Panc1 (cell line): ENCODE data around the gene GALNT9. TPM values are rescaled to one million over a fixed set of nuclear protein-coding genes. Genes with fewer than 3 reads are reported as not detected.

Source experiments
- ATAC-seq: fragments of 200-7000 bp; cut with Tn5 transposase; 2 replicates; pipeline ENCODE4 v1.9.1; 2020; ENCODE audit warnings: mild to moderate bottlenecking, moderate library complexity
- BruUV-seq: library from RNA; stranded (reverse); fragments of 400-500 nt; replicated peaks from 2 replicates; lab custom pipeline; 2021; lab: Mats Ljungman, UMichigan
- CTCF ChIA-PET: fragments of 300-600 bp; sonication (Branson Sonifier 250); formaldehyde crosslinking; loops from one replicate; lab custom pipeline; 2022; ENCODE audit warnings: antibody characterized with exemption; lab: Charles Lee
- POLR2A ChIA-PET: fragments of 300-600 bp; sonication (Branson Sonifier 250); formaldehyde crosslinking; loops from one replicate; lab custom pipeline; 2022; ENCODE audit warnings: antibody characterized with exemption; lab: Charles Lee
- DNase-seq: peaks from one replicate; pipeline ENCODE4 v3.0.0-alpha.2; 2010; ENCODE audit warnings: low read depth, low spot score
- H3K27ac ChIP-seq: 2 replicates; pipeline ENCODE4 v1.5.1; 2011; ENCODE audit warnings: mild to moderate bottlenecking, low read length, inconsistent platforms
- H3K27me3 ChIP-seq: fragments of 200-500 bp; sonication (Bioruptor generic); 2 replicates; pipeline ENCODE4 v1.6.0; 2014; ENCODE audit warnings: low read length, inconsistent platforms; ENCODE audit not compliant: control insufficient read depth, insufficient read depth
- H3K36me3 ChIP-seq: fragments of 200-500 bp; sonication (Bioruptor generic); 2 replicates; pipeline ENCODE4 v1.5.1; 2014; ENCODE audit warnings: inconsistent platforms, mild to moderate bottlenecking, low read length, moderate library complexity; ENCODE audit not compliant: control insufficient read depth, insufficient read depth
- H3K4me1 ChIP-seq: 2 replicates; pipeline ENCODE4 v1.5.1; 2011; ENCODE audit warnings: inconsistent platforms, mild to moderate bottlenecking, low read length, moderate library complexity; ENCODE audit not compliant: control insufficient read depth, insufficient read depth
- H3K4me3 ChIP-seq, 2 experiments: 2 replicates each; pipeline ENCODE4 v1.5.1; 2011 to 2012; ENCODE audit warnings: low read depth in 2 of 2, low read length in 2 of 2, mild to moderate bottlenecking in 2 of 2, inconsistent platforms in 1 of 2, moderate library complexity in 1 of 2
- H3K9me3 ChIP-seq: fragments of 200-500 bp; sonication (Bioruptor generic); 2 replicates; pipeline ENCODE4 v1.5.1; 2014; ENCODE audit warnings: low read depth, mild to moderate bottlenecking, inconsistent platforms, low read length, moderate library complexity; ENCODE audit not compliant: control insufficient read depth, insufficient read depth
- POLR2AphosphoS5 ChIP-seq: IDR thresholded peaks from 2 replicates; pipeline ENCODE4 v1.6.1; 2012; ENCODE audit warnings: mild to moderate bottlenecking, low read depth, low read length, moderate library complexity
- SIN3A ChIP-seq: IDR thresholded peaks from 2 replicates; pipeline ENCODE4 v1.6.1; 2012; ENCODE audit warnings: low read depth, mild to moderate bottlenecking, low read length, moderate library complexity, borderline replicate concordance; ENCODE audit not compliant: insufficient read depth
- TCF7L2 ChIP-seq: IDR thresholded peaks from 2 replicates; pipeline ENCODE4 v1.6.1; 2011; ENCODE audit warnings: mild to moderate bottlenecking, low read depth, low read length, inconsistent platforms
- in situ Hi-C: cut with HindIII; loops from 2 replicates; pipeline ENCODE4 v1.10.0; 2016; ENCODE audit warnings: low sequenced_read_pairs, low pct_unique_long_range_greater_than_20kb
- intact Hi-C: fragments of 100-400 bp; cut with micrococcal nuclease; formaldehyde crosslinking; loops from one replicate; pipeline ENCODE4 v1.10.0; 2022; ENCODE audit not compliant: unreplicated experiment
- total RNA-seq: library from RNA; stranded (reverse); gene quantifications from one replicate; pipeline ENCODE4 v1.2.1, GENCODE V29; 2021; ENCODE audit not compliant: unreplicated experiment
- TF ChIP-seq, protein P1 (sequence below): fragments of 450-650 bp; IDR thresholded peaks from 2 replicates; pipeline ENCODE4 v1.5.1; 2017; ENCODE audit warnings: mild to moderate bottlenecking
- TF ChIP-seq, protein P2 (sequence below), 2 experiments: IDR thresholded peaks; 2 replicates each; pipeline ENCODE4 v1.6.1; 2011 to 2012; ENCODE audit warnings: low read depth in 2 of 2, control low read depth in 1 of 2, low read length in 1 of 2, mild to moderate bottlenecking in 1 of 2, moderate library complexity in 1 of 2; ENCODE audit not compliant: insufficient read depth in 1 of 2

Gene GALNT9
- total RNA-seq, 1 experiment from 2014 or later = 0.33 TPM

DNA sequence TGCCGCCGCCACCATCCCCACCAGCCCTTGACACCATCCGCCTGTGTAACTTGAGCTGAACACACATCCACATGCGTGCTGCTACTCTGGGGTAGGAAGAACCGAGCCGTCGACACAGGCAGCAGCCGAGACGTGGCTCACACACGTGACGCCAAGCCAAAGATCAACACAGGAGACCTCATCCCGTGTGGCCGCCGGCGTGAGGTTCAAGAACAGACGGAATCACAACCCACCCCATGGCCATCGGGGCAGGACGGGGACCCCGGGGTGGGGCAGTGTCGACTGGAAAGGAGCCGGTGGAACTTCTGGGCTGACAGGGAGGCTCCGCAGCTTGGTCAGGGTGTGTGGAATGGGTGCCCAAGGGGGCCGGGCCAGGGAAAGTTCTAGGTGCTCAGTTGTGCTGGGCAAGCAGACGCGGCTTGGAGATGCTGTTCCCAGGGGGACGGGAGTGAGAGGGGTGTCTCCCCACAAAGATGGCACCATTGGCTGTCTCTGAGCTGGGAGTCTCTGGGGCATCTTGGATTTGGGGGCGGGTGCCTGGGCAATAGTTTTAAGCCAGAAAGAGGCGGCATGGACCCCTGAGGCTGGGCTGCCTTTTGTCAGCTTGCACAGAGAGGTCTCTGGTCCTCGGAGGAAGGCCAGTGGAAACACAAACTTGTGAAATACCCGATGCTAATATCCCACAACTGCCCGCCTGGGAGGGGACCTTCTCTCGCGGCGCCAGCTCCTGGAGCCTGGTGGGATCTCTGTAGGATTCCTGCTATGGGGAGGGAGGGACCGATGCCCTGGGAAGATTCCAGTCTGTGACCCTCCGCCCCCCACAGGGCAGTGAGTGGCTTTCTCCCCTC lies 41.8 kb downstream of the GALNT9 start:
- intact Hi-C loops (loop anchor here (10.0 kb wide), 1 partner anchor 97 kb away; no protein-coding TSS in a partner anchor), in situ Hi-C loops (no loop called here)
- Histone ChIP-seq H3K36me3 (no peaks in the 10 kb centered on the region), H3K27ac (no peak overlapping the region), H3K4me3 (no peak overlapping the region), H3K9me3 (no peaks in the 10 kb centered on the region), H3K4me1 (peaks cover 7% of the 10 kb centered on the region; the same call in 1 of the 2 replicates), H3K27me3 (no peaks in the 10 kb centered on the region)
- no TSS peak for BruUV-seq
- no peak for DNase-seq
- TF ChIP-seq, protein P1, sequence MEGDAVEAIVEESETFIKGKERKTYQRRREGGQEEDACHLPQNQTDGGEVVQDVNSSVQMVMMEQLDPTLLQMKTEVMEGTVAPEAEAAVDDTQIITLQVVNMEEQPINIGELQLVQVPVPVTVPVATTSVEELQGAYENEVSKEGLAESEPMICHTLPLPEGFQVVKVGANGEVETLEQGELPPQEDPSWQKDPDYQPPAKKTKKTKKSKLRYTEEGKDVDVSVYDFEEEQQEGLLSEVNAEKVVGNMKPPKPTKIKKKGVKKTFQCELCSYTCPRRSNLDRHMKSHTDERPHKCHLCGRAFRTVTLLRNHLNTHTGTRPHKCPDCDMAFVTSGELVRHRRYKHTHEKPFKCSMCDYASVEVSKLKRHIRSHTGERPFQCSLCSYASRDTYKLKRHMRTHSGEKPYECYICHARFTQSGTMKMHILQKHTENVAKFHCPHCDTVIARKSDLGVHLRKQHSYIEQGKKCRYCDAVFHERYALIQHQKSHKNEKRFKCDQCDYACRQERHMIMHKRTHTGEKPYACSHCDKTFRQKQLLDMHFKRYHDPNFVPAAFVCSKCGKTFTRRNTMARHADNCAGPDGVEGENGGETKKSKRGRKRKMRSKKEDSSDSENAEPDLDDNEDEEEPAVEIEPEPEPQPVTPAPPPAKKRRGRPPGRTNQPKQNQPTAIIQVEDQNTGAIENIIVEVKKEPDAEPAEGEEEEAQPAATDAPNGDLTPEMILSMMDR = no peak
- TF ChIP-seq POLR2AphosphoS5 (no peak), TCF7L2 (no peak), SIN3A (no peak)
- TF ChIP-seq, protein P2, sequence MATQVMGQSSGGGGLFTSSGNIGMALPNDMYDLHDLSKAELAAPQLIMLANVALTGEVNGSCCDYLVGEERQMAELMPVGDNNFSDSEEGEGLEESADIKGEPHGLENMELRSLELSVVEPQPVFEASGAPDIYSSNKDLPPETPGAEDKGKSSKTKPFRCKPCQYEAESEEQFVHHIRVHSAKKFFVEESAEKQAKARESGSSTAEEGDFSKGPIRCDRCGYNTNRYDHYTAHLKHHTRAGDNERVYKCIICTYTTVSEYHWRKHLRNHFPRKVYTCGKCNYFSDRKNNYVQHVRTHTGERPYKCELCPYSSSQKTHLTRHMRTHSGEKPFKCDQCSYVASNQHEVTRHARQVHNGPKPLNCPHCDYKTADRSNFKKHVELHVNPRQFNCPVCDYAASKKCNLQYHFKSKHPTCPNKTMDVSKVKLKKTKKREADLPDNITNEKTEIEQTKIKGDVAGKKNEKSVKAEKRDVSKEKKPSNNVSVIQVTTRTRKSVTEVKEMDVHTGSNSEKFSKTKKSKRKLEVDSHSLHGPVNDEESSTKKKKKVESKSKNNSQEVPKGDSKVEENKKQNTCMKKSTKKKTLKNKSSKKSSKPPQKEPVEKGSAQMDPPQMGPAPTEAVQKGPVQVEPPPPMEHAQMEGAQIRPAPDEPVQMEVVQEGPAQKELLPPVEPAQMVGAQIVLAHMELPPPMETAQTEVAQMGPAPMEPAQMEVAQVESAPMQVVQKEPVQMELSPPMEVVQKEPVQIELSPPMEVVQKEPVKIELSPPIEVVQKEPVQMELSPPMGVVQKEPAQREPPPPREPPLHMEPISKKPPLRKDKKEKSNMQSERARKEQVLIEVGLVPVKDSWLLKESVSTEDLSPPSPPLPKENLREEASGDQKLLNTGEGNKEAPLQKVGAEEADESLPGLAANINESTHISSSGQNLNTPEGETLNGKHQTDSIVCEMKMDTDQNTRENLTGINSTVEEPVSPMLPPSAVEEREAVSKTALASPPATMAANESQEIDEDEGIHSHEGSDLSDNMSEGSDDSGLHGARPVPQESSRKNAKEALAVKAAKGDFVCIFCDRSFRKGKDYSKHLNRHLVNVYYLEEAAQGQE (IDR thresholded peaks at IDR 0.05; ENCODE audit: insufficient read depth in 1 of 2, low read depth in 2 of 2, low read length in 1 of 2) = no peak
- no peak for ATAC-seq
- CTCF ChIA-PET = no interaction called here
- POLR2A ChIA-PET = no interaction called here

DNA sequence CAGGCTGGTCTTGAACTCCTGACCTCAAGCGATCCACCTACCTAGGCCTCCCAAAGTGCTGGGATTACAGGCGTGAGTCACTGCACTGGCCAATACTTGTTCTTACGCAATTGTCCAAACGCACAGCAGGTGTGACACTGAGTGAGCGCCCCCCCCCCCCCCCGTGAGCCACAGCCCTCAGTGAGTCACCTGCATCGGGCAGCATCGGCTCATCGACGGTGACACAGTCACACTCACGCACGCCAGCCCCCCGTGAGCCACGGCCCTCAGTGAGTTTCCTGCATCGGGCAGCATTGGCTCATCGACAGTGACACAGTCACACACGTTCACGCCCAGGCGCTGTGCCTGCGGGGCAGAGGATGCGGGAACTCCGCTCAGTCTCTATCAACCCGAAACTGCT lies 42.5 kb downstream of the GALNT9 start:
- Histone ChIP-seq H3K27me3 (no peaks in the 10 kb centered on the region), H3K9me3 (no peaks in the 10 kb centered on the region), H3K36me3 (no peaks in the 10 kb centered on the region), H3K4me3 (no peak overlapping the region), H3K4me1 (peaks cover 7% of the 10 kb centered on the region; the same call in 1 of the 2 replicates), H3K27ac (no peak overlapping the region)
- intact Hi-C loops = loop anchor here (10.0 kb wide), 1 partner anchor 98 kb away; no protein-coding TSS in a partner anchor
- BruUV-seq = no TSS peak
- in situ Hi-C loops = no loop called here
- ChIA-PET POLR2A (no interaction called here), CTCF (no interaction called here)
- TF ChIP-seq, protein P1 = no peak
- TF ChIP-seq TCF7L2 = no peak
- TF ChIP-seq POLR2AphosphoS5 = no peak
- peak; percentile 25 for DNase-seq
- peak; percentile 19 for ATAC-seq
